Tongue (tissue), 2 donors: ENCODE results near the gene MRPL23. TPM values are rescaled to one million over a fixed set of nuclear protein-coding genes. Genes with fewer than 3 reads are reported as not detected.

Source experiments
- DNase-seq: peaks from one replicate; pipeline ENCODE4 v3.0.0-alpha.2; 2015
- total RNA-seq: library from RNA; depleted of rRNA; stranded (reverse); fragments of >200 nt; gene quantifications from one replicate; pipeline ENCODE4 v1.2.3, GENCODE V29; 2014

The MRPL23 gene
- 32.7 TPM for total RNA-seq

DNA sequence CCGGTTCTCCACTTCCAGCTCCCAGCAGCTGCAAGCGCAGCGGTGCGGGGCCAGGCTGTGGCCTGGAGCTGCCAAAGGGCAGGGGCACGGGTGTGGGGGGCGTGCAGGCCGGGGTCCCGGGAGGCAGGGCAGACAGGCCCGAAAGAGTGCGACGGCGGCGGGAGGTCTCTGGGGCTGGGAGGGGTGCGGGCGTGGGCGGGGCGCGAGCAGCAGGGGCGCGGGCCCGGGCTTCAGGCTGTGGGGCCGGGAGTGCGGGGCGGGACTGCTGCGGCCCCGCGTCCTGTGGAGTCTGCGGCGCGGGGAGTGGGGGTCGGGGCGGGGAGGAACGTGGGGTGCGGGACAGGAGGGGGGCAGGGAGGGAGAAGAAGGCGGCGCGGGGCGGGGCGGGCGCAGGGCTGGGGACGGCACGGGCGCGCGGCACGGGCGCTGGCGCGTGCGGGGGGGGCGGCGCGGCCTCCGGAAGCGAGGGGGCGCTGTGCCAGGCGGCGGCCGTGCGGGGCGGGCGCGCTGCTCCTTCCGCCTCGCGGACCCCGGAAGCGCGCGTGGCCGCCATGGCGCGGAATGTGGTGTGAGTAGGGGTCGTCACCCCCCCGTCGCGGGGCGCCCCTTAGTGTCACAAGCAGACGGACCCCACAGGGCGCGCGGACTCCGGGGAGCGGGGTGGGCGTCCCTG is at the start of gene MRPL23:
Gene MRPL23, plus strand, starts transcription at position 521 of the 673 bp plus-strand sequence. Its CDS starts 31 bp downstream, at position 552.
- DNase-seq = no peak

DNA sequence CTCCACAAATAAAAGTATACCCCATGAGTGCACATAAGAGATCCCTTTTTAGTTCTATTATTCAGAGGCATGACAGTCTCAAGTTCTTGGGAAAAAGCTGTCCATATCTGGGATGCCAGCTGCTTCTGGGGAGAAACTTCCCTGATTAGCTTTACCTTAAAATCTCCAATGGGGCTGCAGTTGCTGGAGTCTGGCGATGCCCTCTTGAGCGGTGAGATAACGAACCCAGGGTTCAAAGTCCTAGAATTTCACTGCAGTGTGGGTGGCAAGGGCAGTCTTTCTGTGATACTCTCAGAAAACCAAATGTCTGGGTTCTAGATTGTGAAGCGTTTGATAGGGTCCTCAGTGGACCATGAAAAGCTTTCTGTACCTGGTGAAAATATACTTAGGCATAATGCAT is 48.0 kb upstream of the MRPL23 start:
- no peak for DNase-seq

GRCh38 chr11:1899686-1900085 is 47.4 kb upstream of the MRPL23 start:
- no peak for DNase-seq

- peak; percentile 29 for DNase-seq
These were observed 41.0 kb upstream of the MRPL23 start for GRCh38 chr11:1906181-1906580.

- no peak for DNase-seq
These were observed 40.3 kb upstream of the MRPL23 start for GRCh38 chr11:1906611-1907423.

GRCh38 chr11:1908618-1909017 is 38.5 kb upstream of the MRPL23 start:
- DNase-seq = peak; percentile 89

DNA sequence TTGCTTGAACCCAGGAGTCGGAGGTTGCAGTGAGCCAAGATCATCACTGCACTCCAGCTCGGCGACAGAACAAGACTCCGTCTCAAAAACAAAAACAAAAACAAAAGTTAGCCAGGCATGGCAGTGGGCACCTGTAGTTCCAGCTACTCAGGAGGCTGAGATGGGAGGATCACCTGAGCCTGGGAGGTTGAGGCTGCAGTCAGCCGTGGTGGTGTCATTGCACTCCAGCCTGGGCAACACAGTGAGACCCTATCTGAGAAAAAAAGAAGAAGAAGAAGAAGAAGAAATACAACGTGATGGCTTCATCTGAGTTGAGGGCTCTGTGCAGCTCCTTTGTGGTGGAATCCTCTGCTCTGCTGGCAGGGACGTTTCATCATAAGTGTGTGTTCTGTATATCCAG is 37.6 kb upstream of the MRPL23 start:
- DNase-seq = no peak

DNA sequence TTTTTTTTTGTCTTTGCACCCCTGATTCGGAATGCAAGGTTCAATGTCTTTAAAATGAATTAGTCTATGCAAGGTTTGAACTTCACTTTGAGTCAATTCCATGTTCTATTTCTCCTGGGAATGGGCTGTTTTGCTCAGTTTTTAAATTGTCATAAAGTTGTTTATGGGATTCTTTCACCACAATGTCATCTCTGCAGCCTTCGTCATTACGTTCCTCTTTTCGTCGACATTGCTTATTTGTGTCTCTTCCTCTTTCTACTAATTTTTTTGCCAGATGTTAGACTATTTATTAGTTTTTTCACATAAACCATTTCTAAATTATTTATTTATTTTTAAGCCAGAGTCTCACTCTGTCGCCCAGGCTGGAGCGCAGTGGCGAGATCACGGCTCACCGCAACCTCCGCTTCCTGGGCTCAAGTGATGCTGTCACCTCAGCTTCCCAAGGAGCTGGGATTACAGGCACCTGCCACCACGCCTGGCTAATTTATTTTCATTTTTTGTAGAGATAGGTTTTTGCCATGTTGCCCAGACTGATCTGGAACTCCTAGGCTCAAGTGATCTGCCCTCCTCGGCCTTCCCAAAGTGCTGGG is 34.7 kb upstream of the MRPL23 start:
- DNase-seq = no peak

GRCh38 chr11:1913271-1914060 is 33.7 kb upstream of the MRPL23 start:
- no peak for DNase-seq

DNA sequence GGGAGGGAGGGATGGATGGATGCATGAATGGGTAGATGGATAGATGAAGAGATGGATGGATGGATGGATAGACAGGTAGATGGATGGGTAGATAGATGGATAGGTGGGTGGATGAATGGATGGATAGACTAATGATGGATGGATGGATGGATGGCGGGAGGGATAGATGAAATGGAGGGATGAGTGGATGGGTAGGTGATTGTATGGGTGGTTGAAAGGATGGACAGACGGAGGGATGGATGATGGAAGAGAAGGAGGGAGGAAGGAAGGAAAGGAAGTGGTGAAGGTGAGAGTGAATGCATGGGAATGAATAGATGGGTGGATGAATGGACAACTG is 31.4 kb upstream of the MRPL23 start:
- DNase-seq = no peak

GRCh38 chr11:1916132-1916985 is 30.8 kb upstream of the MRPL23 start:
- no peak for DNase-seq

DNA sequence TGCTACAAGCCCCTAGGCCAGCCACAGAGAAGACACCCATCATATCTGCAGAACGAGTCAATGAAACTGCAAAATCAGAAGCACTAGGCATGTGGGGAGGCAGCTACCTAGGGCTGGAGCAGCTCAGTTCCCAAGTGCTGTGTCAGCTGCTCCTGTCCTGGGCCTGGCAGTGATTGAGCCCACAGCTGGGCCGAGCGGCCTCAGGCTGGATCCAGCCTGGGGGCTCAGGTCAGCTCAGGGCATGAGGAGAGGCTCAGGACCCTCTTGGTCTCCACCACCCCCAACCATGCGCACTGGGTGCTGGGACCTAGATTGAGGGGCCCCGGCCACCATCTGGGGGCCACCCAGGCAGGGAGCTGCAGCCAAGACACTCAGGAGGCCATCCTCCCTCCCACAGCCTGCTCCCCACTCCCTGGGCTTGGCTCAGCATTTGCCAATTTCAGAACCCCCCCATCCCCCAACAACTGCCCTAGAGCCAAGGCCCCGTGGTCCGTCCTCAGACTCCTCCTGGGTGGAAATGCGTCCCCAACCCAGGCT is 30.1 kb upstream of the MRPL23 start:
- DNase-seq = peak; percentile 79

- DNase-seq = peak; percentile 40
These were observed 29.4 kb upstream of the MRPL23 start for GRCh38 chr11:1917523-1918435.

DNA sequence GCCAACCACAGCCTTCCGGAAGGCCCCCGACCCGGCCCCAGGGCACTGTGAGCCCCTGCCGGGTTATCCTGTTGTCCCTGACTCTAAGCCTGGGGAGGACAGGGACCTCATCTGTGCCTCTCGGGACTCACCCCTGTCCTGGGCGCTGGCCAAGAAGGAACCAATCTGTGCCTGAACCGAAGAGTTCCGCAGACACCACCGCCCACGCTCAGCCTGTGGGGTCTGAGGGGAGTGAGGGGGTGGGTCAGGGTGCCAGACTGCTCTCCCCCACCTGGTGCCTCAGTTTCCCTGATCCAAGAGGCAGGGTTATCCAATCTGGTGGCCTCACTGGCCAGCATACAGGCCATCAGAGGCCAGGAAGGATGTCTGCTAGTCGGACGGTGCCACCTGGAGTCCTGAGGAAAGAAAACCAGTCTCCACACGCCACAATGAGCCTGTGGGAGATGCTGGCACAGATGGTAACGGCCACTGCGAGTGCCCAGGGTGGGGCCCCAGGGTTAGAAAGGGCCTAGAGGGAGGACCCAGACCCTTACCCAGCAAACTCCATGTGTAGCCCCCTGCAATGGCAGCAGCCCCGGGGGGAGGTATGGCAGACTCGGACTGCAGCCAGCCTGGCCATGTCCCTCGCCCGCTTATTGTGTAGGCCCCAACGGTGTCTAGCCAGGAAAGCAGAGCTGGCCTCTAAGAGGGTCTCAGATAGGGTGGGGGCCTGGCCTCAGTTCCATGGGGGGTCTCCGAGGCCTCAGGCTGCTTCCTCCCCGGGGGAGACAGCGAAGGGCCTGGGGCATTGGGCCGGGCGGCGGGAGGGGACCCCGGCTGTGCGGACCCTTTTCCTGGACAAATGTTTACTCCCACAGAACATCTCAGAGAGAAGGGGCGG is 28.5 kb upstream of the MRPL23 start:
- peak; percentile 26 for DNase-seq

DNA sequence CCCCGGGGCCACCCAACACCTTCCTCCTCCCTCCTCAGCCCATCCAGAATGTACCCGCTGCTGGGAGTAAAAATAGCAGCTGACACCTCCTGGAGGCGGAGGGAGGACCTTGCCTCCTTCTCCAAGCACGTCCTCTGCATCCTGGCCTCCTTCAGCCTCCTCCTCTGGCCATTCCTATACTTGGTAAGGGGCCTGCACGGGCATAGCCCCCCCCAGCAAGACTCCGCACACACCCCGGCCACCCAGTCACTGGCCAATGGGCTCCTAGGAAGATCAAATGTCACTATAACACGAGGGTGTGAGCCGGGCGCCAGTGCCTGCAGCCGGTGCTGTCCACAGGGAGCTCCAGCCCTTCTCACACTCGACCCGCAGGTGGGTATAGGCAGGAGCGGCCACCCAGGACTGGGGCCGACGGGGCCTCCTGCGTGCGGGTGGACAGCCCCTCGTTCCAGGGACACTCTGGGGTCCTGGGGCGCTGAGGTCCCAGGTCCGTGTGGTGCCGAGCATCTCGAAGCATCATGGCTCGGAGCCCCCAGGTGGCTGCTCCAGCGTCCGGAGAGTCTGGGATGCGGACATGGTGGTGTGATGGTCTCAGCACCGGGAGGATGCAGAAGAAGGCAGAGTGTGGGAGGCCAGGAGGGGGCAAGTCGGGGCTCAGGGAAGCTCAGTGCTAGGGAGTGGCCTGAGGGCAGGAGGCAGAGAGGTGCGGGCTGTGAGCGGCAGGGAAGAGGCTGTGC is 27.6 kb upstream of the MRPL23 start, which contains the start of gene TNNT3:
Gene TNNT3, plus strand, starts transcription at position 313 of the 737 bp plus-strand sequence. CDS start 3,172 bp downstream, outside the sequence.
- DNase-seq = peak; percentile 87

DNA sequence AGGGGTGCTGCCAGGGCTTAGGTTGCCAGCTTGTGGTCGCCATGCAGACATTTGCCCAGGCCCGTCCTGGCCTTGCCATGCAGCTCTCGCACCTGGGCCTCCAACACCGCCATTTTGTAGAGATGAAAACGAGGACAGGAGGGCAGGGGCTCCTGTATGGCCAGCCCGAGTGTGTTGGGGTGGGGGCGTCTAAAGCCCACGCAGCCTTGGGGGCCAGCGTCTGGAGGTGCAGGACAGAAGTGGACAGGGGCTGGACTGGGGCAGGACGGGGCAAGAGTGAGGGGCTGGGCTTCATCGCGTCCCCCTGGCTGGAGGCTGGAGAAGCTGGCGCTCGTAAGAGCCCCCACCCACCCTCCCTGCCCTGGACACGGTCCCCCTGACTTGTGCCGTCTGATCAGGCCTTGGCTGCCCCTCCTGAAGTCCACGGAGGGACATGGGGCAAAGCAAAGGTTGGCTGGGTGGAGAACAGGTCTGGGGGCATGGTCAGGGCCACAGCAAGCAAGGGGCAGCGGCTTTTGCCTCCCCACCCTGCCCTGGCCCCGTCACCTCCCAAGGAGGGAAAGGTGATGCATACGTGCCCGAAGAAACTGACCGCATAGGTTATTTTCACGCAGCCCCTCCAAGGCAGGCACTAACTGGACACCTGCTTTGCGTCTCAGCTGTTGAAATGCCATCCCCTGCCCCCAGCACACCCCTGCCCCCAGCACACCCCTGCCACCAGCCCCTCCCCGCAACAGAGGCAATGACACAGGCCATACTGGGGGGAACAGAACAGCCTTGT is 26.8 kb upstream of the MRPL23 start:
- DNase-seq = no peak

DNA sequence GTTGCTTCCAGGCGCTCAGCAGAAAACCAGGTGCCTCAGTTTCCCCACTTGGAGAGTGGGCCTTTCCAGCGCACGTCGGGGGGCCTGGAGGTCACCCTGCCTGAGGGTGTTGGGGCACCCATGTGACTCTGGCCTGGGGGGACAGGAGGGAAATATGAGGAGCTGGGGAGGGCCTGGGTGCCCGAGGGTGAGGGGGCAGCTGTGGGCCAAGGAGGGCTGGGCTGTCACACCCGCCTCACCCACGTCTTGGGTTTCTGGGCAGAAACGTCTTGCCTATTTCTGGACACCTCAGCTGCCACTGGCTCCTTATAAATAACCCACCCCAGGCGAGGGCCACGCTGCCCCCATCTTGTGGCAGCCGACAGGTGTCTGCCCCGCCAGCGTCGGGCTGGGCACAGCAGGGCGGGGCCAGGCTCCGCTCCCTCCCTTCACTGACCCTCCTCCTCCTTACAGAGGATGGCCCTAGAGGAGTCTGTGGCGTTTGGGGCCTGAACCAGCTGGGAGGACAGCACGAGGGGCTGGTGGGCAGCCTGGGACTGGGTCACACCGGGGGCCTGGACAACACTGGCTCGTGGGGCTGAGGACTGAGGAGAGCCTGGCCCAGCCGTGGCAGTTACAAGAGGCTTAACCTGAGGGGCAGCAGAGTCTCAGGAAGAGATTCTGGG is 26.1 kb upstream of the MRPL23 start:
- peak; percentile 91 for DNase-seq
